22Rv1 (cell line): ENCODE measurements around the gene GMPPA.

Experiments used
- H3K27ac ChIP-seq: fragments of 450-650 bp; 2 replicates; pipeline ENCODE4 v1.5.1; 2017
- CTCF ChIP-seq: fragments of 450-650 bp; IDR thresholded peaks from 2 replicates; pipeline ENCODE4 v1.5.1; 2017; ENCODE audit warnings: mild to moderate bottlenecking
- ZFX ChIP-seq: fragments of 450-650 bp; IDR thresholded peaks from 2 replicates; pipeline ENCODE4 v1.6.1; 2017; ENCODE audit warnings: antibody characterized with exemption, borderline replicate concordance

Gene GMPPA

GRCh38 chr2:219500135-219500534 is 1.4 kb downstream of the GMPPA start:
- H3K27ac ChIP-seq: no peak overlapping the region
- TF ChIP-seq ZFX (no peak), CTCF (peak; percentile 31)

GRCh38 chr2:219501849-219502248 is 3.2 kb downstream of the GMPPA start:
- no peak overlapping the region for H3K27ac ChIP-seq
- TF ChIP-seq CTCF: no peak
- TF ChIP-seq ZFX: no peak

- TF ChIP-seq ZFX (no peak), CTCF (no peak)
- H3K27ac ChIP-seq: no peak overlapping the region
These were observed 3.9 kb downstream of the GMPPA start for GRCh38 chr2:219502618-219503017.

GRCh38 chr2:219505585-219505984 is 6.9 kb downstream of the GMPPA start:
- TF ChIP-seq ZFX (no peak), CTCF (no peak)
- H3K27ac ChIP-seq: no peak overlapping the region

- no peak overlapping the region for H3K27ac ChIP-seq
- no peak for TF ChIP-seq ZFX
- TF ChIP-seq CTCF: no peak
These were observed 7.6 kb downstream of the GMPPA start for GRCh38 chr2:219506153-219506801.

- TF ChIP-seq ZFX: no peak
- no peak for TF ChIP-seq CTCF
- no peak overlapping the region for H3K27ac ChIP-seq
These were observed 8.3 kb downstream of the GMPPA start for GRCh38 chr2:219506802-219507526.
